Left colon (tissue), 2 donors: Measurements from ENCODE around the gene TSKU. TPM values are rescaled to one million over a fixed set of nuclear protein-coding genes. Genes with fewer than 3 reads are reported as not detected.

ENCODE experiments used
- ATAC-seq: fragments of 200-7000 bp; cut with Tn5 transposase; one replicate; pipeline ENCODE4 v1.9.1; 2020; ENCODE audit warnings: mild to moderate bottlenecking, moderate library complexity
- DNase-seq, 2 donors: peaks; one replicate each; pipeline ENCODE4 v3.0.0-alpha.2; 2020
- intact Hi-C, 2 donors: fragments of 100-400 bp; cut with DNase I in 1 of 2; cut with micrococcal nuclease in 1 of 2; formaldehyde crosslinking; loops; one replicate each; pipeline versions ENCODE4 v1.11.2 to v1.14.0; 2022; cut with DNase I, micrococcal nuclease
- total RNA-seq, 2 donors: library from RNA; stranded (reverse); fragmentation: NEBNext Ultra II Directional; extraction: Animal tissue kit (Norgen Biotek cat#: 25700); gene quantifications; one replicate each; pipeline ENCODE4 v1.2.1, GENCODE V29; 2021
- donor health status: DM: no; HTN: no; CAD: no.
- donor health status: DM: yes; HTN: yes; CAD: no.

TSKU gene
- total RNA-seq, 2 donors from 2014 or later, result 38.4 to 42.6 TPM

DNA sequence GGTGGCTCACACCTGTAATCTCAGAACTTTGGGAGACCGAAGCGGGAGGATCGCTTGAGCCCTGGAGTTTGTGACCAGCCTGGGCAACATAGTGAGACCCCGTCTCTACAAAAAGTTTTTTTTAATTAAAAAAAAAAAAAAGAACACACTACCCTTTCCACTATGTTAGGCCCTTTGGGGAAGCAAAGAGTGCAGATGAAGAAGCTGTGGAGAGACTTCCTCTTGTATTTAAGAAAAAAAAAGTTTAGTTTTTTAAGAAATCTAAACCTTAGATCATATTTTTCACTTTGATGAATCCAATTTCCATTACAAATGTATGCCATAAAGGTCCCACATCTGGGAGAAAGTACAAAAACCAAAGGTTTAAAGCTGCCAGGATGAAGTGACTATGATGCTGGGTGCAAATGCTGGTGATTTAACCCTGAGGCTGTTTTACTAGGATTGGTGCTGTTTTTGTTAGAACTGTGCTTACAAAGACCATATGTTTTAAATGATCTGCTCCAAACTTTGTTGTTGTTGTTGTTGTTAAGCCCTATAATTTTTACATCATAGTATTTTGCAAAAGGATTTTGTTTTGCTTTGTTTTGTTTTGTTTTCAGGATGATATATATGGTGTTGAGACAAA is 48.6 kb downstream of the TSKU start:
- DNase-seq (no peak), ATAC-seq (no peak)
- intact Hi-C loops, result no loop called here

DNA sequence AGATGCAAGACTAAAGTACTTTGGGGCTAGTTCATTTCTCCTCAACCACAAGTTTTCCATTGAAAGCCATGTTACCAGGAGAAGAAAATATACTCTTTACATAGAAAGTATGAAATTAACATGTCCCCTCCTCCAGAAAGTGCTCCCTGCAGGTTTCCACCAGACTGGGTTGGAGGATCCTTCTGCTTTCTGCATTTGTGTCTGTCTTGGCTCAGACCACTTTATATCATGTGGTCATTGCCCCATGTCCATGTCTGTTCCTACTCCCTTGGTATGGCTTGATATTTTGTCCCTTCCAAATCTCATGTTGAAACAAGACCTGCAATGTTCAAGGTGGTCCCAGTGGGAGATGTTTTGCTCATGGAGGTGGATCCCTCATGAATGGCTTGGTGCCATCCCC is 49.2 kb downstream of the TSKU start:
- intact Hi-C loops, result no loop called here
- DNase-seq, result no peak
- ATAC-seq, result no peak

GRCh38 chr11:76834151-76834550 is 51.0 kb downstream of the TSKU start:
- intact Hi-C loops, result no loop called here
- ATAC-seq (no peak), DNase-seq (no peak)

DNA sequence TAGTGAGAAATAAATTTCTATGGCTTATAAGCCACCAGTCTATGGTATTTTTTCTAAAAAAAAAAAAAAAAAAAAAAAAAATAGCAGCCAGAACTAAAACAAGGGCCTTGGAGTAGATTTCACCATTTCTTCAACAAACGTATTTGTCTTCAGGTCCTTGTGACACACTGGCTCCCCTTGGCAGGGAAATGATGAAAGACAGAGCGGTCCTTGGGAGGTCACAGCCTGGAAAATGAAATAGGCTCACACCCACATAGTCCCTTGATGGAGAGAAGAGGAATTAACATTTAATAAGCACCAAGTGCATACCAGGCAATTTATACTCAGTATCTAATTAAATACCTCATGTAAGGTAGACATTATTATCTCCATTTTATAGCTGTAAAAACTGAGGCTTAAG is 51.9 kb downstream of the TSKU start:
- DNase-seq (no peak), ATAC-seq (no peak)
- intact Hi-C loops, result no loop called here

DNA sequence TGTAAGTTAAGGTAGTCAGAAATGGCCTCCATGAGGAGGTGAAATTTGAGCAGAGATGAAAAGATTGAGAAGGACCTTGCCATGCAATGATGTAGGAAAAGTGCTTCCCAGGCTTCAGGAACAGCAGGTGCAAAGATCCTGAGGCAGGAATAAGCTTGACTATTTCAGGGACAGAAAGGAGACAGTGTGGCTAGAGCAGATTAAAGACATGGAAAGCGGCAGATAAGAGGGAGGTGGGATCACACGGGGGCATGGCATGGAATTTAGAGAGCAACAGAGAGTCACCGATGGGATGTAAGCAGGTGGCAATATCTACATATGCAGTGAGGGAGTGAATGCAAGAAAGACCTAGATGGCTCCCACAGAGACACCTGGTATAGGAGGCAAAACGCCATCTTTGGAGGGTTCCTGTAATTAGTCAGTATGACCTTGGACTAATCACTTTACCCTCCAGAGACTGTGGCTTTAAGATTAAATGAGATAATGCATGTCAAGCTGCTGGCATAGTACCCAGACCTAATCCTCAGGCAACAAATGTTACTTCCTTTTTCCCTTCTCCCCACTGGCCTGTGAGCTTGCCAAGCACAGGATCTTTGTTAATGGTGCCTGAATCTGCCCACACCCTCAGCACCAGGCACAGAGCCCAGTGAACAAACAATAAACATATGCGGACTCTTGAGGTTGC is 52.9 kb downstream of the TSKU start:
- peak; percentile 75 to 84 for DNase-seq

GRCh38 chr11:76836613-76837291 is 53.6 kb downstream of the TSKU start:
- DNase-seq (peak; percentile 42 to 45), ATAC-seq (peak; percentile 61)
- intact Hi-C loops, result no loop called here

More for the DNA sequence above, 52.9 kb downstream of the TSKU start:
- intact Hi-C loops, result no loop called here
- ATAC-seq, result peak; percentile 83

GRCh38 chr11:76837696-76838677 is 54.8 kb downstream of the TSKU start:
- DNase-seq (no peak), ATAC-seq (no peak)
- intact Hi-C loops, result no loop called here

- ATAC-seq (no peak), DNase-seq (no peak)
- intact Hi-C loops, result no loop called here
These were observed 55.5 kb downstream of the TSKU start for GRCh38 chr11:76838678-76839068.

- DNase-seq (peak; percentile 45 to 57), ATAC-seq (peak; percentile 83)
- intact Hi-C loops, result no loop called here
These were observed 56.2 kb downstream of the TSKU start for GRCh38 chr11:76839311-76839710.

DNA sequence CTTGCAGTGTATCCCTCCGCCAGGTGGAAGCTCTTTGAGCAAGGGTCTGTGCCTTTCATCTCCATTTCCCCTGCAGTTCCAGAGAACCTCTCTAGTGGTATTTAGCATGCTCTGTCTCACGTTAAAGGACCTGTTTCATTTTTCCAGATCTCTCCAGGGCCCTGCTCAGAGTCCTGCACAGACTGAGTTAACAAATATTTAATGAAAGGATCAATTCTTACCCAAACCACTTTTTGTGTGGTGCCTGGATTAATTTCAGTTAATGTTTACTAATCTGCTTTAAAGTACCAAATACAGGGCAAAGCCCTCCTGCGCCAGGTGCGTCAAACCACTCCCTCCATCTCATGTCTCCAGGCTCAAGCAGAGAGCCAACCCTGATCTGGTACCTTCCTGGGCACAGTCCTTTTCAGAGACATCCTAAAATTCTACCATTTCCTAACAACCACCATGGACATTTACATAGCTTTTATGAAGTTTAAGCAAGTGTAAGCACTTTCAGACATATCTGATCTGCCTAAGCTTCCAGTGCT is 58.8 kb downstream of the TSKU start:
- DNase-seq, result no peak
- intact Hi-C loops, result no loop called here
- ATAC-seq, result no peak

GRCh38 chr11:76843907-76844306 is 60.8 kb downstream of the TSKU start:
- DNase-seq, result no peak
- no peak for ATAC-seq
- intact Hi-C loops, result no loop called here

DNA sequence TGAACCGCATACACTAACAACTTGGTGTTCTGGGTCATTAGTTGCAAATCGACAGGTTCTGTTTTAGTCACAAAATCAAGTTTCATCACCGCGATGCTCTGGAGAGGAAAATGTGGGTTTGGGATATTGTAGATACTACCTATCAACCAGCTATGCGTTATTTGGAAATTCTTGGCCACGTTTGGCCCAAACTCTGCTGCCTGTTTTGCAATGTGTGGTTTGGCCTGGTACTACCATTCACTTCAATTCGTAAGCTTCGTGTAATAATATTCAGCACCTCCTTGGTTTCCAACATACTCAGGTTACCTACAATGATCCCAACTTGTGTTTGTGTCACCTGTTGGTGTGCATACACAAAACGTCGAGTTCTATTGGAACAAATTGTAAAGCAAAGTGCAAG is 61.4 kb downstream of the TSKU start:
- intact Hi-C loops, result no loop called here
- ATAC-seq (peak; percentile 10), DNase-seq (no peak)

- DNase-seq (no peak), ATAC-seq (peak; percentile 89)
- intact Hi-C loops, result no loop called here
These were observed 61.9 kb downstream of the TSKU start for GRCh38 chr11:76845069-76845468.

- DNase-seq (no peak), ATAC-seq (peak; percentile 58)
- intact Hi-C loops, result no loop called here
These were observed 63.3 kb downstream of the TSKU start for GRCh38 chr11:76846441-76846840.

Other genes starting within 250 kb of the TSKU start
- 10 to 100 TPM; 12.5 to 15.6 TPM for gene LRRC32, start 112.6 kb upstream of the TSKU start, total RNA-seq
- 10 to 100 TPM; 38.9 to 55.5 TPM for gene ACER3, start 77.6 kb downstream of the TSKU start, total RNA-seq